GM23248 (cell line): ENCODE data around the gene SLC12A9. TPM values are rescaled to one million over a fixed set of nuclear protein-coding genes. Genes with fewer than 3 reads are reported as not detected.
"Not testable (repeated sequence)": the region's sequence is repeated elsewhere in the genome, so short reads cannot be mapped to it uniquely, and the experiment has no call there.

Experiments used
- DNase-seq: peaks from one replicate; pipeline ENCODE4 v3.0.0-alpha.2; 2015
- H2AFZ ChIP-seq: fragments of 200-600 bp; sonication (generic); 2 replicates; pipeline ENCODE4 v1.6.1; 2016; ENCODE audit warnings: antibody characterized with exemption
- H3F3A ChIP-seq: fragments of 200-600 bp; sonication (generic); 2 replicates; pipeline ENCODE4 v1.6.1; 2016; ENCODE audit warnings: mild to moderate bottlenecking, antibody characterized with exemption, mixed run types; ENCODE audit not compliant: insufficient read depth
- H3K27ac ChIP-seq: fragments of 200-600 bp; sonication (generic); 2 replicates; pipeline ENCODE4 v1.5.1; 2016; ENCODE audit warnings: mild to moderate bottlenecking
- H3K27me3 ChIP-seq: fragments of 200-600 bp; sonication (generic); replicated peaks from 2 replicates; pipeline ENCODE4 v1.6.1; 2016; ENCODE audit warnings: mild to moderate bottlenecking; ENCODE audit not compliant: insufficient read depth
- H3K36me3 ChIP-seq: fragments of 200-600 bp; sonication (generic); 2 replicates; pipeline ENCODE4 v1.6.1; 2016; ENCODE audit warnings: low read depth, mild to moderate bottlenecking
- H3K4me1 ChIP-seq: fragments of 200-600 bp; sonication (generic); 2 replicates; pipeline ENCODE4 v1.6.1; 2016; ENCODE audit warnings: mild to moderate bottlenecking; ENCODE audit not compliant: insufficient read depth
- H3K4me2 ChIP-seq: fragments of 200-600 bp; sonication (generic); one replicate; pipeline ENCODE4 v1.6.1; 2016; ENCODE audit warnings: mild to moderate bottlenecking; ENCODE audit not compliant: unreplicated experiment
- H3K4me3 ChIP-seq: fragments of 200-600 bp; sonication (generic); 2 replicates; pipeline ENCODE4 v1.5.1; 2016; ENCODE audit warnings: mild to moderate bottlenecking
- H3K79me2 ChIP-seq: fragments of 200-600 bp; sonication (generic); 2 replicates; pipeline ENCODE4 v1.6.1; 2016; ENCODE audit warnings: mild to moderate bottlenecking; ENCODE audit not compliant: insufficient read depth
- H3K9ac ChIP-seq: fragments of 200-600 bp; sonication (generic); 2 replicates; pipeline ENCODE4 v1.6.1; 2016; ENCODE audit warnings: mild to moderate bottlenecking
- H3K9me2 ChIP-seq: fragments of 200-600 bp; sonication (generic); 2 replicates; pipeline ENCODE4 v1.6.1; 2016; ENCODE audit warnings: mixed run types, mild to moderate bottlenecking, moderate library complexity; ENCODE audit not compliant: insufficient read depth
- H3K9me3 ChIP-seq: fragments of 200-600 bp; sonication (generic); one replicate; pipeline ENCODE4 v1.6.1; 2017; ENCODE audit warnings: low read depth
- H4K20me1 ChIP-seq: fragments of 200-600 bp; sonication (generic); 2 replicates; pipeline ENCODE4 v1.6.0; 2016; ENCODE audit not compliant: insufficient read depth
- EZH2 ChIP-seq: fragments of 200-600 bp; sonication (generic); IDR thresholded peaks from 2 replicates; pipeline ENCODE4 v1.6.1; 2018; ENCODE audit warnings: antibody characterized with exemption, mild to moderate bottlenecking; ENCODE audit not compliant: insufficient read depth, poor library complexity, severe bottlenecking
- EZH2phosphoT487 ChIP-seq: fragments of 200-600 bp; sonication (generic); IDR thresholded peaks from 2 replicates; pipeline ENCODE4 v1.6.1; 2018; ENCODE audit warnings: antibody characterized with exemption, moderate library complexity, mild to moderate bottlenecking, low read depth; ENCODE audit not compliant: insufficient read depth
- WGBS, 2 experiments: methylation state at CpG; one replicate each; pipeline ENCODE4 v1.1.6; 2015 to 2017; ENCODE audit warnings: low lambda C conversion rate in 2 of 2, low coverage in 1 of 2; ENCODE audit errors: missing lambda C conversion rate in 2 of 2; 5-methylcytosine and 5-hydroxymethylcytosine counted together
- in situ Hi-C: fragments of 300-500 bp; cut with MboI; formaldehyde crosslinking; loops from 2 replicates; pipeline ENCODE4 v1.15.0; 2020
- polyA plus RNA-seq: library from polyadenylated mRNA; unstranded; fragments of >200 nt; fragmentation: Nextera tagmentation; extraction: Ambion mirVana; gene quantifications from 2 replicates; pipeline ENCODE4 v1.2.1, GENCODE V29; 2016
- total RNA-seq: library from RNA; depleted of rRNA; stranded (reverse); fragments of >200 nt; shearing (Covaris generic); gene quantifications from 2 replicates; pipeline ENCODE4 v1.2.3, GENCODE V29; 2014

The SLC12A9 gene
- total and polyA plus RNA-seq, 2 experiments from 2014 or later = 6.1 to 16.8 TPM

- WGBS, 2 experiments = 93 to 94% methylated on average over 6 of the region's 6 CpGs
- in situ Hi-C loops = no loop called here
These were observed 41.0 kb upstream of the SLC12A9 start for GRCh38 chr7:100811480-100811879.

DNA sequence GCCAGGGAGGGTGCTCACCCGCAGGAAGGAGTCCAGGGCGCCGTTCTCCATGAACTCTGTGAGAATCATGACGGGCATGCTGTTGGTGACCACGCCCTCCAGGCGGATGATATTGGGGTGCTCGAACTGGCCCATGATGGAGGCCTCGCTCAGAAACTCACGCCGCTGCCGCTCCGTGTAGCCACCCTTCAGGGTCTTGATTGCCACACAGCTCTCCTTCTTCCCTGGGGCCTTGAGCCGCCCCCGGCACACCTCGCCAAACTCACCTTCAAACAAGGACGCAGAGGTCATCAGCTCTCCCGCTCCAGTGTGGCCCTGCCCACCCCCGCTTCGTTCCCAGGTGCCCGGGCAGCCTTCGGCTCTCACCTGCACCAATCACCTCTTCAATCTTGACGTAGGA, 39.8 kb upstream of the SLC12A9 start:
- H2AFZ ChIP-seq = no peak overlapping the region
- peaks cover 14% of the 10 kb centered on the region; the same call in 1 of the 2 replicates for H3K36me3 ChIP-seq
- H3F3A ChIP-seq = no peaks in the 10 kb centered on the region
- H3K27ac ChIP-seq = no peak overlapping the region
- no peaks in the 10 kb centered on the region for H3K4me1 ChIP-seq
- H3K9me2 ChIP-seq = no peaks in the 10 kb centered on the region
- no peak overlapping the region for H3K9ac ChIP-seq
- DNase-seq = no peak
- no peak overlapping the region for H3K4me2 ChIP-seq
- no peak for TF ChIP-seq EZH2
- TF ChIP-seq EZH2phosphoT487 = no peak
- H3K27me3 ChIP-seq = no peaks in the 10 kb centered on the region
- H3K4me3 ChIP-seq = no peak overlapping the region
- in situ Hi-C loops = no loop called here
- no peaks in the 10 kb centered on the region for H3K79me2 ChIP-seq
- 88 to 90% methylated on average over 20 to 22 of the region's 22 CpGs for WGBS, 2 experiments
- no peaks in the 10 kb centered on the region for H3K9me3 ChIP-seq
- no peaks in the 10 kb centered on the region for H4K20me1 ChIP-seq

More at GRCh38 chr7:100811480-100811879, 41.0 kb upstream of the SLC12A9 start:
- H3K4me1 ChIP-seq = no peaks in the 10 kb centered on the region
- no peak overlapping the region for H3K9ac ChIP-seq
- H3K4me3 ChIP-seq = no peak overlapping the region
- H3K9me3 ChIP-seq = no peaks in the 10 kb centered on the region
- H2AFZ ChIP-seq = no peak overlapping the region
- H3K9me2 ChIP-seq = no peaks in the 10 kb centered on the region
- no peaks in the 10 kb centered on the region for H4K20me1 ChIP-seq
- no peaks in the 10 kb centered on the region for H3K27me3 ChIP-seq
- H3K36me3 ChIP-seq = peaks cover 14% of the 10 kb centered on the region; the same call in 1 of the 2 replicates
- no peaks in the 10 kb centered on the region for H3F3A ChIP-seq
- no peak overlapping the region for H3K4me2 ChIP-seq
- DNase-seq = no peak
- H3K79me2 ChIP-seq = no peaks in the 10 kb centered on the region
- TF ChIP-seq EZH2 = no peak
- TF ChIP-seq EZH2phosphoT487 = no peak
- no peak overlapping the region for H3K27ac ChIP-seq

DNA sequence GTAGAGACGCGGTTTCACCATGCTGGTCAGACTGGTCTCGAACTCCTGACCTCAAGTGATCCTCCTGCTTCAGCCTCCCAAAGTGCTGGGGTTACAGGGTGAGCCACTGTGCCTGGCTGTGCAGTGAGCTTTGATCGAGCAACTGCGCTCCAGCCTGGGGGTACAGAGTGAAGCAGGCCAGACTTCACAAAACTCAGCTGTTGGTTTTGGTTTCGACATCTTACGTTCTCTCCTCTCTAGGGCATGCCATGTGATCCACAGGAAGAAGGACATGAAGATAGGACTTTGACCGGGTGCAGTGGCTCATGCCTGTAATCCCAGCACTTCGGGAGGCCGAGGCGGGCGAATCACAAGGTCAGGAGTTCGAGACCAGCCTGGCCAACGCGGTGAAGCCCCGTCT, 36.0 kb upstream of the SLC12A9 start:
- H3K4me2 ChIP-seq, H4K20me1 ChIP-seq, H3K27me3 ChIP-seq, H2AFZ ChIP-seq, H3K79me2 ChIP-seq, H3K4me1 ChIP-seq, DNase-seq, H3F3A ChIP-seq, H3K27ac ChIP-seq, H3K9me2 ChIP-seq, in situ Hi-C loops, H3K4me3 ChIP-seq, H3K9ac ChIP-seq, H3K9me3 ChIP-seq: not testable (repeated sequence)
- WGBS, 2 experiments = 94 to 95% methylated on average over 16 of the region's 16 CpGs
- peaks cover 11% of the 10 kb centered on the region; the same call in 1 of the 2 replicates for H3K36me3 ChIP-seq

DNA sequence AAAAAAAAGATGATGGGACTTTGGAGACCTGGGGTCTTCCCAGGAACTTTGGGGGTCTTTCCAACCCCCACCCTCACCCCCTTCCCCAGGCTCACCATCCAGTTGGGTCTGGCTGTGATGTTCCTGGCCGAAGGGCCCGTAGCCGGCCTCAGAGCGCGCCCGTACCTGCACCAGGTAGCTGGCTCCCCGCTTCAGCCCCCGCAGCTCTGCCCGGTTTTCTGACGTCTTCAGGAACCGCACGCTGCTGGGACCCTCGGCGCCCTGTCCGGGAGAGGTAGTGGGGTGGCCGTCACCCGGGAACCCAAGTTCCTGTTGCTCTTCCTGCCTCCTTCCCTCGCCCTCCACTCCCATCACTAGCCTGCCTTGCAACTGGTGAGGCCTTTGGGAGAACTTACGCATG, 35.4 kb upstream of the SLC12A9 start:
- Histone ChIP-seq H3K79me2 (no peaks in the 10 kb centered on the region), H4K20me1 (no peaks in the 10 kb centered on the region), H2AFZ (no peak overlapping the region), H3K27me3 (no peaks in the 10 kb centered on the region), H3K36me3 (peaks cover 11% of the 10 kb centered on the region; the same call in 1 of the 2 replicates), H3F3A (no peaks in the 10 kb centered on the region), H3K9ac (no peak overlapping the region), H3K4me2 (no peak overlapping the region), H3K4me3 (no peak overlapping the region), H3K27ac (no peak overlapping the region), H3K9me2 (no peaks in the 10 kb centered on the region), H3K4me1 (no peaks in the 10 kb centered on the region), H3K9me3 (no peaks in the 10 kb centered on the region)
- 94 to 97% methylated on average over 11 to 19 of the region's 19 CpGs for WGBS, 2 experiments
- TF ChIP-seq EZH2phosphoT487 (no peak), EZH2 (no peak)
- in situ Hi-C loops = no loop called here
- no peak for DNase-seq

DNA sequence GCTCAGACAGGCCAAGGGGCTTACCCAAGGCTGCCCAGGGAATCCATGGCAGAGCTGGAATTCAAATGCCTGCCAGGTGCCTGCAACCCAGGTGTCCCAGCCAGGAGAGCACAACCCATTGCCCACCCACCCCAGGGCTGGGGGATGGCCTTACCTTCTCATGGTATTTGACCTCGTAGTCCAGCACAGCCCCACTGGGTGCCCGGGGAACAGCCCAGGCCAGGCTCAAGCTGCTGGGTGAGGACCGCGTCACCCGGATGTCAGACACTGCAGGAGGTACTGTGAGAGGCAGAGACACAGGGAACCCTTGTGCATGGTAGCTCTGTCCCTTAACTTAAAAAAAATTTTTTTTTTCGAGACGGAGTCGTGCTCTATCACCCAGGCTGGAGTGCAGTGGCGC, 34.1 kb upstream of the SLC12A9 start:
- Histone ChIP-seq H3K4me2 (no peak overlapping the region), H3K27ac (no peak overlapping the region), H3K9me2 (no peaks in the 10 kb centered on the region), H3F3A (no peaks in the 10 kb centered on the region), H4K20me1 (no peaks in the 10 kb centered on the region), H2AFZ (no peak overlapping the region), H3K27me3 (no peaks in the 10 kb centered on the region), H3K4me3 (no peak overlapping the region), H3K4me1 (no peaks in the 10 kb centered on the region), H3K79me2 (no peaks in the 10 kb centered on the region), H3K9ac (no peak overlapping the region), H3K36me3 (peaks cover 9% of the 10 kb centered on the region; the same call in 1 of the 2 replicates), H3K9me3 (no peaks in the 10 kb centered on the region)
- in situ Hi-C loops = no loop called here
- no peak for DNase-seq
- TF ChIP-seq EZH2phosphoT487 (no peak), EZH2 (no peak)
- 92 to 95% methylated on average over 9 of the region's 9 CpGs for WGBS, 2 experiments
